Endodermal cell (in vitro differentiated cells): ENCODE measurements around the gene ELOA2. TPM values are rescaled to one million over a fixed set of nuclear protein-coding genes. Genes with fewer than 3 reads are reported as not detected.
"Not testable (repeated sequence)": the region's sequence is repeated elsewhere in the genome, so short reads cannot be mapped to it uniquely, and the experiment has no call there.

Source experiments
- DNase-seq: peaks from one replicate; pipeline ENCODE4 v3.0.0-alpha.2; 2017
- H3K27ac ChIP-seq: 2 replicates; pipeline ENCODE4 v1.5.1; 2013; ENCODE audit warnings: mild to moderate bottlenecking, low read depth, low read length, moderate library complexity
- H3K27me3 ChIP-seq: 2 replicates; pipeline ENCODE4 v1.6.1; 2013; ENCODE audit warnings: mild to moderate bottlenecking, low read length, moderate library complexity; ENCODE audit not compliant: insufficient read depth, control insufficient read depth, poor library complexity, severe bottlenecking
- H3K36me3 ChIP-seq: 2 replicates; pipeline ENCODE4 v1.7.0; 2013; ENCODE audit warnings: mild to moderate bottlenecking, low read length, moderate library complexity; ENCODE audit not compliant: control insufficient read depth, insufficient read depth
- H3K4me1 ChIP-seq: one replicate; pipeline ENCODE4 v1.7.0; 2013; ENCODE audit warnings: low read length; ENCODE audit not compliant: control insufficient read depth, insufficient read depth
- H3K4me3 ChIP-seq: 2 replicates; pipeline ENCODE4 v1.5.1; 2013; ENCODE audit warnings: mild to moderate bottlenecking, low read length, moderate library complexity
- H3K9ac ChIP-seq: 2 replicates; pipeline ENCODE4 v1.6.1; 2013; ENCODE audit warnings: mild to moderate bottlenecking, low read length, moderate library complexity; ENCODE audit not compliant: poor library complexity, severe bottlenecking; ENCODE audit errors: extremely low read depth
- H3K9me3 ChIP-seq: 2 replicates; pipeline ENCODE4 v1.6.1; 2013; ENCODE audit warnings: mild to moderate bottlenecking, low read length, moderate library complexity; ENCODE audit not compliant: control insufficient read depth
- H3K27ac Mint-ChIP-seq: 2 replicates; pipeline ENCODE4 v1.8.0; 2020; ENCODE audit warnings: mixed read lengths
- H3K27me3 Mint-ChIP-seq: 2 replicates; pipeline ENCODE4 v1.8.0; 2021; ENCODE audit warnings: mild to moderate bottlenecking, mixed read lengths; ENCODE audit not compliant: insufficient read depth
- H3K36me3 Mint-ChIP-seq: 2 replicates; pipeline ENCODE4 v1.8.0; 2020; ENCODE audit warnings: low read depth, mixed read lengths
- H3K4me1 Mint-ChIP-seq: 2 replicates; pipeline ENCODE4 v1.8.0; 2020; ENCODE audit warnings: mixed read lengths
- H3K4me3 Mint-ChIP-seq: 2 replicates; pipeline ENCODE4 v1.8.0; 2020; ENCODE audit warnings: mild to moderate bottlenecking, moderate library complexity, mixed read lengths
- H3K9me3 Mint-ChIP-seq: 2 replicates; pipeline ENCODE4 v1.8.0; 2020; ENCODE audit warnings: mild to moderate bottlenecking, mixed read lengths
- WGBS, 2 experiments: methylation state at CpG; one replicate each; pipeline versions ENCODE4 v1.1.5 to v1.1.7; 2013; ENCODE audit warnings: missing lambda C conversion rate in 2 of 2, mixed read lengths in 1 of 2; ENCODE audit not compliant: insufficient coverage in 1 of 2, insufficient read length in 1 of 2; 5-methylcytosine and 5-hydroxymethylcytosine counted together
- total RNA-seq, 2 donors: library from RNA; stranded (reverse); fragmentation: NEBNext Ultra II Directional in 1 of 2; extraction: Animal tissue kit (Norgen Biotek cat#: 25700) in 1 of 2; gene quantifications; 2 replicates in 1 of 2; 3 replicates in 1 of 2; pipeline ENCODE4 v1.2.1, GENCODE V29; 2021
- TF ChIP-seq, protein P1 (sequence below): fragments of 200-600 bp; sonication (generic); conservative IDR thresholded peaks from 2 replicates; pipeline ENCODE4 v1.5.0; 2021; ENCODE audit warnings: antibody characterized with exemption, mild to moderate bottlenecking

The ELOA2 gene
- total RNA-seq, 2 donors from 2014 or later: not detected

DNA sequence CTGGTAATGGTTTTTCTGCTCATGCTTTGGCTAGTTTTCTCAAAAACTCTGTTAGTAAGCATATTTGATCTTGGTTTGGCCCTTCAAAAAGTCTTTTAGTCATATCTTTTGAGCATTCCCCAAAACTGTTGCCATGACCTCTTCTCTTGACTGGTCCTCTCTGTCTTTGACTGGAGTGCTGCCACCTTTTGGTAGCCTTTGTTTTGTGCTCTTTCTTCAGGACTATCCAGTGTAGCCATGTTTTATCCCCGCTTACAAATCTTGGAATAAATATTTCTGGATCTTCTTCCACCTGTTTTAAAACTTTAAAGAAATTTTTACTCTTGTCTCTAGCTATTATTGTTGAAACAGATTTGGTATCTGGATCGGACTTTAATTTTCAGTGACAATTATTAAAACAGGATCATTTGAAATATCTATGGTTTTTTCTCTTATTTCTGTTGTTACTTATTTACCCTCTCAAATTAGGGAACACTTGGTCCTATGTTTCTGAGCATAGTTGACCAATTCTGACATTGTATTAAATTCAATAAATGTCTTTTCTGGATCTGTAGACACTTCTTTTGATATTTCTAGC is 965 bp upstream of the ELOA2 start:
- H3K36me3 Mint-ChIP-seq: no peaks in the 10 kb centered on the region
- no peaks in the 10 kb centered on the region for H3K4me1 ChIP-seq
- H3K27me3 Mint-ChIP-seq: no peaks in the 10 kb centered on the region
- H3K27ac ChIP-seq: no peak overlapping the region
- whole genome bisulfite sequencing, 2 experiments: 82% methylated on average over 2 of the region's 2 CpGs; no CpG with 5 or more reads in 1 of the 2 experiments
- no peaks in the 10 kb centered on the region for H3K9me3 Mint-ChIP-seq
- peak; percentile 68 for DNase-seq
- TF ChIP-seq, protein P1, sequence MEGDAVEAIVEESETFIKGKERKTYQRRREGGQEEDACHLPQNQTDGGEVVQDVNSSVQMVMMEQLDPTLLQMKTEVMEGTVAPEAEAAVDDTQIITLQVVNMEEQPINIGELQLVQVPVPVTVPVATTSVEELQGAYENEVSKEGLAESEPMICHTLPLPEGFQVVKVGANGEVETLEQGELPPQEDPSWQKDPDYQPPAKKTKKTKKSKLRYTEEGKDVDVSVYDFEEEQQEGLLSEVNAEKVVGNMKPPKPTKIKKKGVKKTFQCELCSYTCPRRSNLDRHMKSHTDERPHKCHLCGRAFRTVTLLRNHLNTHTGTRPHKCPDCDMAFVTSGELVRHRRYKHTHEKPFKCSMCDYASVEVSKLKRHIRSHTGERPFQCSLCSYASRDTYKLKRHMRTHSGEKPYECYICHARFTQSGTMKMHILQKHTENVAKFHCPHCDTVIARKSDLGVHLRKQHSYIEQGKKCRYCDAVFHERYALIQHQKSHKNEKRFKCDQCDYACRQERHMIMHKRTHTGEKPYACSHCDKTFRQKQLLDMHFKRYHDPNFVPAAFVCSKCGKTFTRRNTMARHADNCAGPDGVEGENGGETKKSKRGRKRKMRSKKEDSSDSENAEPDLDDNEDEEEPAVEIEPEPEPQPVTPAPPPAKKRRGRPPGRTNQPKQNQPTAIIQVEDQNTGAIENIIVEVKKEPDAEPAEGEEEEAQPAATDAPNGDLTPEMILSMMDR: peak; percentile 82
- H3K9ac ChIP-seq: no peak overlapping the region
- H3K36me3 ChIP-seq: no peaks in the 10 kb centered on the region
- H3K4me3 Mint-ChIP-seq: no peak overlapping the region
- H3K27me3 ChIP-seq: no peaks in the 10 kb centered on the region
- H3K27ac Mint-ChIP-seq: no peak overlapping the region
- no peak overlapping the region for H3K4me3 ChIP-seq
- H3K4me1 Mint-ChIP-seq: no peaks in the 10 kb centered on the region
- no peaks in the 10 kb centered on the region for H3K9me3 ChIP-seq

DNA sequence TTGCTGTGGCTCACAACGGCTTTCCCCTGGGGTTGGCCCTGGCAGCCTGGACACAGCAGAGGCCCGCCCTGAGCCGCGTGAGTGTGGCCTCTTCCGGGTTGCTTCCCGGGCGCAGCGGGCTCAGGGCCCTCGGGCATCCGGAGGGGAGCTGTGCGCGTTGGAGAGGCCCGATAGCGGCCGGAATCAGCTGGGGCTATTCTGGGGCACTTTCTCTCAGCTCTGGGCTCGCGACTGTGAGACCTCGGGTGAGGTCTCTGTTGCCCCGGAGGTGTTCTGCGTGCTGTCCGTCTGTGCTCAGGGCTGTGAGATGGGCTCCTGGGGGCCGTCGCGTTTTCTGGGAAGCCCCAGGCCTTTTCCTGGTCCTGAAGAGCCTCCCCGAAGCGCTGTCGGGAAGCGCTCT is 830 bp downstream of the ELOA2 start:
- not testable (repeated sequence) for H3K9me3 Mint-ChIP-seq, H3K4me3 ChIP-seq, H3K27ac ChIP-seq, H3K36me3 Mint-ChIP-seq, H3K4me1 Mint-ChIP-seq, H3K27ac Mint-ChIP-seq, H3K4me1 ChIP-seq, H3K27me3 ChIP-seq, H3K9me3 ChIP-seq, H3K4me3 Mint-ChIP-seq, H3K9ac ChIP-seq, DNase-seq, H3K36me3 ChIP-seq, H3K27me3 Mint-ChIP-seq
- 96 to 97% methylated on average over 4 to 28 of the region's 28 CpGs for WGBS, 2 experiments

DNA sequence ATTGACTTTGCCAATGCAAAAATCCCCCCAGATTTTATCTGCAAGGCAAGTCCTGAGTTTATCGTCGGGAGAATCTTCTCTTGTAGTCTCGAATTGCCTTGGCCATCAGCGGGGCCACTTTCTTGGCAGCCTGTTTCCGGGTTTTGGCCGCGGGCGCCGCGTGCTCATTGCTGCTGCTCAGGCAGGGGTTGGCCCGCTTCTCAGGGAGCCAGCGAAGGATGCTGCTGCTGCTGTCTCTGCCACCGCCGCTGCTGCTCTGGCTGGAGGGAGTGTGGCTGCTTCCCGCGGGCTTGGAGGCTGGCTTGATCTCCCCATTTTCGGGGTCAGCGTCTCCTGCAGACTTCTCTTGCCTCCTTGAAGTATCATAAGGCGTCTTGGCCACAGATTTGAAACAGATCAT is 2.5 kb downstream of the ELOA2 start:
- Histone ChIP-seq H3K36me3 (no peaks in the 10 kb centered on the region), H3K27ac (no peak overlapping the region), H3K9ac (no peak overlapping the region), H3K9me3 (no peaks in the 10 kb centered on the region), H3K4me1 (no peaks in the 10 kb centered on the region), H3K27me3 (no peaks in the 10 kb centered on the region), H3K4me3 (no peak overlapping the region)
- DNase-seq: no peak
- no peaks in the 10 kb centered on the region for H3K27me3 Mint-ChIP-seq
- TF ChIP-seq, protein P1: no peak
- H3K4me1 Mint-ChIP-seq: no peaks in the 10 kb centered on the region
- no peaks in the 10 kb centered on the region for H3K36me3 Mint-ChIP-seq
- WGBS, 2 experiments: 92 to 93% methylated on average over 14 to 19 of the region's 19 CpGs
- H3K27ac Mint-ChIP-seq: no peak overlapping the region
- no peaks in the 10 kb centered on the region for H3K9me3 Mint-ChIP-seq
- H3K4me3 Mint-ChIP-seq: no peak overlapping the region

DNA sequence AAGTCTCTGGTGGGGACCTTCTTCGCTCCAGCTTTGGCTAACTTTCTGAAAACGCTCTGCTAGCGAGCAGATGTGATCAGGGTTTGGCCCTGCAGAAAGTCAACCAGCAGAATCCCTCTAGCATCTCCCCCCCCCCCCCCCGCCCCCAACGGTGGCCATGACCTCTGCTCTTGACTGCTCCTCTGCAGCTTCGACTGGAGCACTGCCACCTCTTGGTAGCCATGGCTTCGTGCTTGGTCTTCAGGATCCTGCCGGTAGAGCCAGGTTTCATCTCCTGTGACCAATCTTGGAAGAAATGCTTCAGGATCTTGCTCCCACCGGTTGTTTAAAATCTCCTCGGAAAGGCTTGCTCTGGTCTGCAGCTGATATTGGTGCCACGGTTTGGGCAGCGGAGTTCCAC is 4.5 kb downstream of the ELOA2 start:
- WGBS, 2 experiments: 95 to 100% methylated on average over 4 of the region's 12 CpGs
- not testable (repeated sequence) for H3K4me3 ChIP-seq, H3K4me1 Mint-ChIP-seq, H3K36me3 ChIP-seq, H3K9ac ChIP-seq, H3K36me3 Mint-ChIP-seq, H3K27me3 Mint-ChIP-seq, H3K4me3 Mint-ChIP-seq, H3K27ac Mint-ChIP-seq, H3K27me3 ChIP-seq, DNase-seq, H3K4me1 ChIP-seq, H3K9me3 ChIP-seq, H3K9me3 Mint-ChIP-seq, H3K27ac ChIP-seq

DNA sequence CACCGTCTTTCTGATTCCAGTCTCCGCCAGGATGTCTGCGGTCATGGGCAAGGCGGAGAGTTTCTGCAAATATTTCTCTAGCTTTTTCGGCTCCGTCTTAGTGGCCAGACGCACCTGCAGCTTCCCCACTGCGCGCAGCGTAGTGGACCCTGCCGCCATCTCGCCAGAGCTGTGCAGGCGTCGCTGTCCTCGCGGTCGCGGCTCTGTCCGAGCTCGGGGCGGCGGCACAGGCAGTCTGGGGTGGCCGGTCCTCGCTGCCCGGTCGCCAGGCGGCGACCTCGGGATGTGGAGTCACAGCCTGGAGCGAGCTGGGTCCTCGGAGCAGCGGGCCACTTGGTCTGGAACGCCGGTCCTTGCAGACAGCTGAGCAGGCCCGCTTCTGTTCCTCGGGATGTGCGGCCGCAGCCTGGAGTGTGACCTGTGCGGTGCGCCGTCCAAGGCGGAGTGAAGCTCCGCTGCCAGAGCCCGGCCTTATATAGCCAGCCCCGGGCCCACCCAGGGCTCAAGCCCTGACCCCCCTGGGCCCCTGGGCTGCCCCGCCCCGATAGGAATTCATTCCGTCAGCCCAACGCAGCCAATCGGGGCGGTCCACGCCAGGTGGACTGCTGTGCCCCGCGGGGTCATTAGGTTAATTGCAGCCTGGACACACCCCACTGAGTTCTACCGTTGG is 5.6 kb downstream of the ELOA2 start:
- H3K36me3 ChIP-seq, H3K4me1 Mint-ChIP-seq, H3K9ac ChIP-seq, DNase-seq, H3K27ac ChIP-seq, H3K4me1 ChIP-seq, H3K9me3 ChIP-seq, H3K4me3 ChIP-seq, H3K27me3 ChIP-seq, H3K4me3 Mint-ChIP-seq, H3K9me3 Mint-ChIP-seq, H3K27me3 Mint-ChIP-seq, H3K27ac Mint-ChIP-seq, H3K36me3 Mint-ChIP-seq: not testable (repeated sequence)
- no CpG with 5 or more reads among the region's 55 CpGs for WGBS, 2 experiments

DNA sequence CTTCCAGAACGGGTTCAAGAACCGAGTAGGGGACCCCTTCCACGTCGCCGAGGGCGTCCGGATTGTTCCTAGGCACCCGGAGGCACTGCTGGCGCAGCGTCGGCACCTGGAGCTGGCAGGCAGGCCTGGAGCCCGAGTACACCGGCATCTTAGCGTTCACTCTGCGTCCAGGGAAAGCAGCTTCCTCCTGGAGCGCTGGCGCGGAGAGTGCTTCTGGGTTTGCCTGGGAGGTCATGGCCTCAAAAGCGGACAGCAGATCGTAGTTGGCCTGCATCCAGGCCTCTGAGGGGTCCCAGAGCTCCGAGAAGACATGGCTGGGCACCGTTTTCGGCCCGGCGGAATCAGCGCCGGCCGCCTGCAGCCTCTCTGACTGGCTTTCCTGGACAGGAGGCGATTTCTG is 6.7 kb downstream of the ELOA2 start:
- not testable (repeated sequence) for H3K9ac ChIP-seq, H3K4me1 Mint-ChIP-seq, H3K9me3 ChIP-seq, H3K4me3 ChIP-seq, H3K27me3 Mint-ChIP-seq, DNase-seq, H3K27ac Mint-ChIP-seq, H3K4me3 Mint-ChIP-seq, H3K36me3 ChIP-seq, H3K27me3 ChIP-seq, H3K9me3 Mint-ChIP-seq, H3K27ac ChIP-seq, H3K36me3 Mint-ChIP-seq, H3K4me1 ChIP-seq
- WGBS, 2 experiments: 100% methylated on average over 7 of the region's 29 CpGs; no CpG with 5 or more reads in 1 of the 2 experiments
